ENCODE data around the gene PCDHB3.
"Not testable (repeated sequence)": the region's sequence is repeated elsewhere in the genome, so short reads cannot be mapped to it uniquely, and the experiment has no call there.

PCDHB3 gene

GRCh38 chr5:141137346-141137745 is 37.1 kb downstream of the PCDHB3 start:
- FAIRE-seq = not testable (repeated sequence)

DNA sequence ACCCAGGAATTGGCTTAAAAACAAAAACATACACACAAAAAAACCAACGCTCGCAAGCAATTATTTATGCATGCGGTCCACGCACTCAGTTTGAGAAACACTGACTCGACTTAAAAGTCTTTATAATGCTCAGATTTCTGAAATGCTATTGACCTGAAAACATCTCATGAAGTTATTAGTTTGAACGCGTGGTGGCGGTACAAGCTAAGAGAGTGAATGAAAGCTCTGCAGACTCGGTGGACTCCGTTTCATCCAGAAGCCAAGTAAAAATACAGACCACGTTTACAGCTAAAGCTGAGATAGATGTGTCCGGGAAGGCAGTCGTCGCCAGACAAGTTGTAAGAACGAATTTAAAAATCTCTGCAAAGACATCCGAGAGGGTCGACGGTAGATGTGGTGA is 49.5 kb downstream of the PCDHB3 start, which contains the start of gene PCDHB6:
Gene PCDHB6, plus strand, starts transcription at position 246 of the 400 bp plus-strand sequence. CDS start 201 bp downstream, outside the sequence.
- no peak for FAIRE-seq

- no peak for FAIRE-seq
Measured at GRCh38 chr5:141150224-141150992, 50.1 kb downstream of the PCDHB3 start.

DNA sequence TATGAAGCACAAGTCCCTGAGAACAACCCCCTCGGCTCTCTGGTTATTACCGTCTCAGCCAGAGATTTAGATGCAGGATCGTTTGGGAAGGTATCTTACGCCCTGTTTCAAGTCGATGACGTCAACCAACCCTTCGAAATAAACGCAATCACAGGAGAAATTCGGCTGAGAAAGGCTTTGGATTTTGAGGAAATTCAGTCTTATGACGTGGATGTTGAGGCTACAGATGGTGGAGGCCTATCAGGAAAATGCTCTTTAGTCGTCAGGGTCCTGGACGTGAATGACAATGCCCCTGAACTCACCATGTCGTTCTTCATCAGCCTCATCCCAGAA is 50.7 kb downstream of the PCDHB3 start:
- no peak for FAIRE-seq

GRCh38 chr5:141151632-141152031 is 51.4 kb downstream of the PCDHB3 start:
- FAIRE-seq = not testable (repeated sequence)

DNA sequence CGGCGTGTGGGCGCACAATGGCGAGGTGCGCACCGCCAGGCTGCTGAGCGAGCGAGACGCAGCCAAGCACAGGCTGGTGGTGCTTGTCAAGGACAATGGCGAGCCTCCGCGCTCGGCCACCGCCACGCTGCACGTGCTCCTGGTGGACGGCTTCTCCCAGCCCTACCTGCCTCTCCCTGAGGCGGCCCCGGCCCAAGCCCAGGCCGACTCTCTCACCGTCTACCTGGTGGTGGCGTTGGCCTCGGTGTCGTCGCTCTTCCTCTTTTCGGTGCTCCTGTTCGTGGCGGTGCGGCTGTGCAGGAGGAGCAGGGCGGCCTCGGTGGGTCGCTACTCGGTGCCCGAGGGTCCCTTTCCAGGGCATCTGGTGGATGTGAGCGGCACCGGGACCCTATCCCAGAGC is 51.8 kb downstream of the PCDHB3 start:
- not testable (repeated sequence) for FAIRE-seq

All from colon (tissue), 2 donors.